Measurements from ENCODE around the gene DKKL1. TPM values are rescaled to one million over a fixed set of nuclear protein-coding genes. Genes with fewer than 3 reads are reported as not detected.

Gene DKKL1
- total and polyA plus RNA-seq, 7 experiments from 2014 or later = not detected

GRCh38 chr19:49356382-49356781 is 7.3 kb upstream of the DKKL1 start:
- intact Hi-C loops (cut with micrococcal nuclease) = no loop called here
- ATAC-seq = no peak
- Mint-ChIP-seq H3K27me3 (peaks cover 0 to 55% (median 9%) of the 10 kb centered on the region in 5 donors), H3K27ac (peak overlapping the region in 1 of 9 donors; percentile 31), H3K9me3 (no peaks in the 10 kb centered on the region), H3K4me3 (no peak overlapping the region), H3K4me1 (peaks cover 0 to 31% (median 27%) of the 10 kb centered on the region in 7 donors), H3K36me3 (no peaks in the 10 kb centered on the region)
- POLR2A ChIA-PET = no interaction called here
- H3K4me1 ChIP-seq (ENCODE audit: control insufficient read depth in 2 of 2, insufficient read depth in 2 of 2, low read length in 2 of 2) = peaks cover 0 to 6% of the 10 kb centered on the region in 2 donors
- H3K27me3 ChIP-seq (ENCODE audit: control insufficient read depth in 2 of 2, insufficient read depth in 2 of 2, low read length in 2 of 2) = no peaks in the 10 kb centered on the region
- no peak overlapping the region for H3K27ac ChIP-seq (ENCODE audit: low read depth, low read length)
- CTCF ChIA-PET = no interaction called here
- no peak for DNase-seq
- no peaks in the 10 kb centered on the region for H3K36me3 ChIP-seq (ENCODE audit: control insufficient read depth in 2 of 3, insufficient read depth in 3 of 3, low read length in 3 of 3)
- no peak overlapping the region for H3K4me3 ChIP-seq (ENCODE audit: low read length)
- no peaks in the 10 kb centered on the region for H3K9me3 ChIP-seq (ENCODE audit: control insufficient read depth in 2 of 3, low read length in 3 of 3)

DNA sequence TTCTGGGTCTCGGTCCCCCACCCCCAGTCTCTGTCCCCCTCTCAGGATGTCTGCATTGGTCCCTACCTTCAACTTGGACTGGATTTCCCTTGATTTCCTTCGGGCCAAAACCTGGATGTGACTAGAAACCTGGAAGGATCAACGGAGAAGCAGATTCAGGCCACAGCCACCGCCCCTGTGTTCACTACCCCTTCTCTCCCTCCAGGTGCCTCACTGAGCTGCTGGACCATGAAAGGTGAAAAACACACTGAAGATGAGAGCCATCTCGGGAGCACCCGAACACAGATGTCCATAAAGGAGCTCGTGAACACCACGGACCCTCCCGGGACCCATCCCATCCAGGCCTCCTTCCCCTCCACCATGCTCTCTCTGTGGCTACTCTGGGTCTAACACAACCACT is 6.5 kb upstream of the DKKL1 start:
- intact Hi-C loops (cut with micrococcal nuclease) = no loop called here
- H3K4me1 ChIP-seq (ENCODE audit: control insufficient read depth in 2 of 2, insufficient read depth in 2 of 2, low read length in 2 of 2) = peaks cover 0 to 13% of the 10 kb centered on the region in 2 donors
- H3K27ac ChIP-seq (ENCODE audit: low read depth, low read length) = no peak overlapping the region
- H3K9me3 ChIP-seq (ENCODE audit: control insufficient read depth in 2 of 3, low read length in 3 of 3) = no peaks in the 10 kb centered on the region
- no peaks in the 10 kb centered on the region for H3K27me3 ChIP-seq (ENCODE audit: control insufficient read depth in 2 of 2, insufficient read depth in 2 of 2, low read length in 2 of 2)
- POLR2A ChIA-PET = no interaction called here
- no peak overlapping the region for H3K4me3 ChIP-seq (ENCODE audit: low read length)
- H3K9me3 Mint-ChIP-seq = no peaks in the 10 kb centered on the region
- no peaks in the 10 kb centered on the region for H3K36me3 ChIP-seq (ENCODE audit: control insufficient read depth in 2 of 3, insufficient read depth in 3 of 3, low read length in 3 of 3)
- CTCF ChIA-PET = no interaction called here
- peak overlapping the region in 1 of 9 donors; percentile 31 for H3K27ac Mint-ChIP-seq
- no peak for ATAC-seq
- no peak for DNase-seq
- peaks cover 4 to 36% (median 27%) of the 10 kb centered on the region in 7 donors for H3K4me1 Mint-ChIP-seq
- H3K4me3 Mint-ChIP-seq = no peak overlapping the region
- H3K27me3 Mint-ChIP-seq = peaks cover 0 to 55% (median 9%) of the 10 kb centered on the region in 5 donors
- H3K36me3 Mint-ChIP-seq = no peaks in the 10 kb centered on the region

GRCh38 chr19:49359851-49360820 is 3.5 kb upstream of the DKKL1 start:
- POLR2A ChIA-PET = interaction anchor here (0.6 to 1.3 kb wide), 4 partner anchors 26 to 276 kb away, joined by 3 to 7 read pairs (median 4); no protein-coding TSS in a partner anchor
- ATAC-seq = no peak
- H3K27me3 ChIP-seq (ENCODE audit: control insufficient read depth in 2 of 2, insufficient read depth in 2 of 2, low read length in 2 of 2) = peaks cover 5 to 15% of the 10 kb centered on the region in 2 donors
- CTCF ChIA-PET = no interaction called here
- H3K4me3 ChIP-seq (ENCODE audit: low read length) = no peak overlapping the region
- Mint-ChIP-seq H3K9me3 (peaks cover 0 to 2% (median 0%) of the 10 kb centered on the region in 11 donors), H3K36me3 (no peaks in the 10 kb centered on the region), H3K4me1 (peaks cover 5 to 37% (median 27%) of the 10 kb centered on the region in 7 donors), H3K27ac (peak overlapping the region in 3 of 9 donors; percentile 7 to 38 (median 17)), H3K27me3 (peaks cover 0 to 51% (median 13%) of the 10 kb centered on the region in 5 donors), H3K4me3 (peak overlapping the region in 3 of 10 donors; percentile 33 to 58 (median 44))
- no peak overlapping the region for H3K27ac ChIP-seq (ENCODE audit: low read depth, low read length)
- no peaks in the 10 kb centered on the region for H3K9me3 ChIP-seq (ENCODE audit: control insufficient read depth in 2 of 3, low read length in 3 of 3)
- DNase-seq = no peak
- intact Hi-C loops (cut with micrococcal nuclease) = loop anchor here in 1 of 2 donors (5.0 kb wide), 1 partner anchor 58 kb away; no protein-coding TSS in a partner anchor
- no peaks in the 10 kb centered on the region for H3K36me3 ChIP-seq (ENCODE audit: control insufficient read depth in 2 of 3, insufficient read depth in 3 of 3, low read length in 3 of 3)
- peaks cover 11 to 34% of the 10 kb centered on the region in 2 donors for H3K4me1 ChIP-seq (ENCODE audit: control insufficient read depth in 2 of 2, insufficient read depth in 2 of 2, low read length in 2 of 2)

DNA sequence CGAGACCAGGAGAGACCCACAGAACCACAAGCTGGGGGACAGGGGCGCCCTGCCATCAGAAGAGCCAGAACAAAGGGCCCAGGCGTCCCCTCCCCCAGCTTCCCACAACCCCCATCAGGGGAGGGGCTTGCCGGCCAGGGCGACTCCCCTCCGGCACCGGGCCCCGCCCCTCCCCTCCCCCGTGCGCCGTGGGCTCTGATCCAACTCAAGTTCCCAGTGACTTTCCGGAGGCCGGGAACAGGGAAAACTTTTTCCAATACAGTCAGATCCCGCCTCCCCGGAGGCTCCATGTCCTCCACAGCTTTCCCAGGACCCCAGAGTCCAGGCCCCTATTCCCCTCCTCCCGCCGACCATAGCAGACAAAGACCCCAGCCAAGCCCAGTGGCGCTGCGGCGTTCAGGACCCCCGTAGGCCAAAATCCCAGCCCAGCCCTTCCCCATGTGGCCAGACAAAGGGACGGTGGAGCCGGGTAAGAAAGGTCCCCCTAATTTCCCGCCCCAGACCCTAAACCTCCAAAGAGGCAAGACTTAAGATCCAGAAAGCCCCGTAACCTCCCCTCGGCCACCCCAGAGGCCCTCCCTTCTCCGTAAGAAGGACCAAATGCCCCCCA is 2.1 kb upstream of the DKKL1 start:
- peaks cover 5 to 25% (median 16%) of the 10 kb centered on the region in 7 donors for H3K4me1 Mint-ChIP-seq
- ChIA-PET POLR2A (no interaction called here), CTCF (no interaction called here)
- H3K27me3 Mint-ChIP-seq = peaks cover 0 to 43% (median 14%) of the 10 kb centered on the region in 5 donors
- no peaks in the 10 kb centered on the region for H3K36me3 Mint-ChIP-seq
- peak overlapping the region in 8 of 10 donors; percentile 8 to 75 (median 52) for H3K4me3 Mint-ChIP-seq
- Histone ChIP-seq H3K27ac (ENCODE audit: low read depth, low read length) (no peak overlapping the region), H3K9me3 (ENCODE audit: control insufficient read depth in 2 of 3, low read length in 3 of 3) (no peaks in the 10 kb centered on the region), H3K4me1 (ENCODE audit: control insufficient read depth in 2 of 2, insufficient read depth in 2 of 2, low read length in 2 of 2) (peaks cover 11 to 28% of the 10 kb centered on the region in 2 donors), H3K4me3 (ENCODE audit: low read length) (no peak overlapping the region), H3K36me3 (ENCODE audit: control insufficient read depth in 2 of 3, insufficient read depth in 3 of 3, low read length in 3 of 3) (no peaks in the 10 kb centered on the region), H3K27me3 (ENCODE audit: control insufficient read depth in 2 of 2, insufficient read depth in 2 of 2, low read length in 2 of 2) (peaks cover 5 to 18% of the 10 kb centered on the region in 2 donors)
- peaks cover 0 to 2% (median 0%) of the 10 kb centered on the region in 11 donors for H3K9me3 Mint-ChIP-seq
- no peak for ATAC-seq
- intact Hi-C loops (cut with micrococcal nuclease) = loop anchor here (1.0 to 5.0 kb wide), 2 partner anchors 26 to 59 kb away; partner anchors contain the start of gene CD37 (in 2 of the 2)
- H3K27ac Mint-ChIP-seq = peak overlapping the region in 4 of 9 donors; percentile 37 to 54 (median 40)
- peak in 1 of 9 donors; percentile 27 for DNase-seq

- Histone ChIP-seq H3K9me3 (ENCODE audit: control insufficient read depth in 2 of 3, low read length in 3 of 3) (no peaks in the 10 kb centered on the region), H3K27me3 (ENCODE audit: control insufficient read depth in 2 of 2, insufficient read depth in 2 of 2, low read length in 2 of 2) (peaks cover 5 to 18% of the 10 kb centered on the region in 2 donors), H3K36me3 (ENCODE audit: control insufficient read depth in 2 of 3, insufficient read depth in 3 of 3, low read length in 3 of 3) (no peaks in the 10 kb centered on the region), H3K4me3 (ENCODE audit: low read length) (peak within 1 kb of the TSS; percentile 47), H3K27ac (ENCODE audit: low read depth, low read length) (no peak within 1 kb of the TSS), H3K4me1 (ENCODE audit: control insufficient read depth in 2 of 2, insufficient read depth in 2 of 2, low read length in 2 of 2) (peaks cover 11 to 28% of the 10 kb centered on the region in 2 donors)
- Mint-ChIP-seq H3K4me3 (peak within 1 kb of the TSS in 8 of 10 donors; percentile 8 to 75 (median 52)), H3K27ac (peak within 1 kb of the TSS in 4 of 9 donors; percentile 37 to 54 (median 40)), H3K36me3 (no peaks in the 10 kb centered on the region), H3K4me1 (peaks cover 5 to 21% (median 12%) of the 10 kb centered on the region in 7 donors), H3K9me3 (peaks cover 0 to 2% (median 0%) of the 10 kb centered on the region in 11 donors), H3K27me3 (peaks cover 0 to 38% (median 16%) of the 10 kb centered on the region in 5 donors)
- ATAC-seq (no peak), DNase-seq (peak in 6 of 9 donors; percentile 11 to 35 (median 26))
- intact Hi-C loops (cut with micrococcal nuclease) = loop anchor here (1.0 to 5.0 kb wide), 2 partner anchors 27 to 60 kb away; partner anchors contain the start of gene CD37 (in 2 of the 2)
- ChIA-PET CTCF (no interaction called here), POLR2A (interaction anchor here (0.6 kb wide), 2 partner anchors 201 to 271 kb away, joined by 4 to 6 read pairs; no protein-coding TSS in a partner anchor)
These were observed 1.4 kb upstream of the DKKL1 start, which contains the start of gene TEAD2 for GRCh38 chr19:49362048-49362928. TSS of gene TEAD2 (minus strand) at chr19:49362416. CDS start at chr19:49360075, 2,341 bp downstream.
